ENCODE results near the gene TXNRD1.

The TXNRD1 gene

GRCh38 chr12:104312654-104313053 is 97.1 kb downstream of the TXNRD1 start:
- no peak for TF ChIP-seq CTCF (IDR thresholded peaks at IDR 0.05)
- no peak for TF ChIP-seq ZFX (IDR thresholded peaks at IDR 0.05; ENCODE audit: borderline replicate concordance)
- H3K27ac ChIP-seq = no peak overlapping the region

GRCh38 chr12:104313568-104314241 is 98.1 kb downstream of the TXNRD1 start:
- TF ChIP-seq CTCF (IDR thresholded peaks at IDR 0.05) = no peak
- TF ChIP-seq ZFX (IDR thresholded peaks at IDR 0.05; ENCODE audit: borderline replicate concordance) = no peak
- peak overlapping the region; percentile 1; the same call in 1 of the 2 replicates for H3K27ac ChIP-seq

GRCh38 chr12:104314242-104314614 is 98.6 kb downstream of the TXNRD1 start:
- TF ChIP-seq ZFX (IDR thresholded peaks at IDR 0.05; ENCODE audit: borderline replicate concordance) (no peak), CTCF (IDR thresholded peaks at IDR 0.05) (no peak)
- H3K27ac ChIP-seq = peak overlapping the region; percentile 1; the same call in 1 of the 2 replicates

GRCh38 chr12:104315326-104316224 is 100.0 kb downstream of the TXNRD1 start:
- H3K27ac ChIP-seq = no peak overlapping the region
- TF ChIP-seq CTCF (IDR thresholded peaks at IDR 0.05) (no peak), ZFX (IDR thresholded peaks at IDR 0.05; ENCODE audit: borderline replicate concordance) (no peak)

GRCh38 chr12:104316936-104317335 is 101.4 kb downstream of the TXNRD1 start:
- H3K27ac ChIP-seq = no peak overlapping the region
- TF ChIP-seq CTCF (IDR thresholded peaks at IDR 0.05) (no peak), ZFX (IDR thresholded peaks at IDR 0.05; ENCODE audit: borderline replicate concordance) (no peak)

GRCh38 chr12:104317538-104318210 is 102.1 kb downstream of the TXNRD1 start:
- TF ChIP-seq ZFX (IDR thresholded peaks at IDR 0.05; ENCODE audit: borderline replicate concordance) (no peak), CTCF (IDR thresholded peaks at IDR 0.05) (no peak)
- no peak overlapping the region for H3K27ac ChIP-seq
